ENCODE measurements around the gene THSD4.
A peak's percentile ranks its signal among the peaks of the same experiment; 100 is the strongest.

THSD4 gene

DNA sequence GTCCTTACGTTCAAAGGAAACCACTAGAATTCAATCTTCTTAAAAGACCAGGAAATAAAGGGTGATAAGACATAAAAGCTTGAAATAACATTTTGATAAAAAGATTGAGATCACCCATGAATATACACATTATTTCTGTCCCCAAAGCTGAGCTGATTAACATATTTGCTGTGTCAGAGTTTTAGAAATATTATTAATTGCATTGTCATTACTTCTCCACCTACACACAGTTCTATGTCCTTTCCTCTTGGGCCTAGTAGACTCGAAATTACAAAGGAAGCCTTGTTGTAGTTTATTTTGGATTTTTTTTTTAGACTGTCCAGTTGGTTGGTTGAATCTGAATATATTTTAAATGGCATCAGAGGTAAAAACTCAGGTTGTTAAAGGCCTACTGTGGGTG is 614.0 kb downstream of the THSD4 start:
- Histone ChIP-seq H3K4me2 (ENCODE audit: low read length) (no peak overlapping the region), H3K27me3 (ENCODE audit: low read depth, low read length) (no peaks in the 10 kb centered on the region), H2AFZ (ENCODE audit: low read depth, low read length) (no peak overlapping the region), H4K20me1 (ENCODE audit: insufficient read depth, low read length) (no peaks in the 10 kb centered on the region), H3K79me2 (ENCODE audit: low read length) (no peaks in the 10 kb centered on the region), H3K9me3 (ENCODE audit: insufficient read depth, low read length) (no peaks in the 10 kb centered on the region), H3K36me3 (replicated peaks; ENCODE audit: low read depth, low read length) (no peaks in the 10 kb centered on the region), H3K4me3 (ENCODE audit: low read length) (no peak overlapping the region), H3K4me1 (ENCODE audit: low read length) (no peaks in the 10 kb centered on the region), H3K9ac (ENCODE audit: low read length) (no peak overlapping the region), H3K27ac (ENCODE audit: low read length) (no peak overlapping the region)
- TF ChIP-seq EZH2phosphoT487 (IDR thresholded peaks at IDR 0.05; ENCODE audit: low read depth): no peak
- TF ChIP-seq, protein P1, sequence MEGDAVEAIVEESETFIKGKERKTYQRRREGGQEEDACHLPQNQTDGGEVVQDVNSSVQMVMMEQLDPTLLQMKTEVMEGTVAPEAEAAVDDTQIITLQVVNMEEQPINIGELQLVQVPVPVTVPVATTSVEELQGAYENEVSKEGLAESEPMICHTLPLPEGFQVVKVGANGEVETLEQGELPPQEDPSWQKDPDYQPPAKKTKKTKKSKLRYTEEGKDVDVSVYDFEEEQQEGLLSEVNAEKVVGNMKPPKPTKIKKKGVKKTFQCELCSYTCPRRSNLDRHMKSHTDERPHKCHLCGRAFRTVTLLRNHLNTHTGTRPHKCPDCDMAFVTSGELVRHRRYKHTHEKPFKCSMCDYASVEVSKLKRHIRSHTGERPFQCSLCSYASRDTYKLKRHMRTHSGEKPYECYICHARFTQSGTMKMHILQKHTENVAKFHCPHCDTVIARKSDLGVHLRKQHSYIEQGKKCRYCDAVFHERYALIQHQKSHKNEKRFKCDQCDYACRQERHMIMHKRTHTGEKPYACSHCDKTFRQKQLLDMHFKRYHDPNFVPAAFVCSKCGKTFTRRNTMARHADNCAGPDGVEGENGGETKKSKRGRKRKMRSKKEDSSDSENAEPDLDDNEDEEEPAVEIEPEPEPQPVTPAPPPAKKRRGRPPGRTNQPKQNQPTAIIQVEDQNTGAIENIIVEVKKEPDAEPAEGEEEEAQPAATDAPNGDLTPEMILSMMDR (IDR thresholded peaks at IDR 0.05; ENCODE audit: low read depth, low read length): no peak

DNA sequence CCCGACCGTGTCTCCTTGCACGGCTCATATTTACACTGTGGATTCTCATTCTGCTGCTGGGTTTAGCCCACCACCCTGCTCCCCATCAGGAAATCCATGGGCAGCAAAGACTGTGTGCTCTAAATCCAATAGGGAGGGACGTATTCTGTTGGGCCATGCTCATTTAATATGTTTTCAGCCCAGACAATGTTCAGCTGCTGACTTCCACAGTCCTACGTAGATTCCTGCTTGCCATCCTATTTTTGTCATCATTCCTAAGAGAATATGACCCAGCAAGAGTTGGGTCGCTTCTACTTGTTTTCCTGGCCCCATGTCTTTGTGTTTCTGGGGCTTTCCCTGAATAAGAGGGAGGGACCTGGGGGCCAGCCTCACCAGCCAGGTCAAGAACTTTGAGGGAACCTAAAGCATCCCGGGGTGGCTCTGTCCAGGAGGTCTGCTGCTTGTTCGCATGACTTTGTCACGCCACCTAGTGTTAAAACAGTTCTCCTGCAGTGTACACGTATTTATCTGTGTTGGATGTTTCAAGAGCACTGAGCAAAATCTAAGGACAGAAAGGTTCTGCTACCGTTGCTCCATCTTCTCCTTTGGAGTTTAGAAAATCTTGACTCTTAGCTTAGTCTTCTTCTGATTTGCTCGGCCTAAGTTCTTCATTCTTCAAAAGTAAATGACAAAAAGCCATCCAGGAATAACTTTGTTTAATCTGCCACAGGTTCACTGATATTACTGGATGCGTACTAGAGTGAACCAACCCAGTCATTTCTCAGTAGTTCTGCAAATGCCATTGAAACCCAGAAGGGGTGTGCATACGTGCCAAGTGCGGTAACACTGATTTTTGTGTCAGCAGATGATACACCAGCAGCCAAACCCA is 615.2 kb downstream of the THSD4 start:
- Histone ChIP-seq H3K79me2 (ENCODE audit: low read length) (no peaks in the 10 kb centered on the region), H3K36me3 (replicated peaks; ENCODE audit: low read depth, low read length) (no peaks in the 10 kb centered on the region), H3K27ac (ENCODE audit: low read length) (no peak overlapping the region), H3K9ac (ENCODE audit: low read length) (no peak overlapping the region), H2AFZ (ENCODE audit: low read depth, low read length) (no peak overlapping the region), H3K4me2 (ENCODE audit: low read length) (no peak overlapping the region), H4K20me1 (ENCODE audit: insufficient read depth, low read length) (no peaks in the 10 kb centered on the region), H3K27me3 (ENCODE audit: low read depth, low read length) (peaks cover 2% of the 10 kb centered on the region; the same call in 1 of the 2 replicates), H3K9me3 (ENCODE audit: insufficient read depth, low read length) (no peaks in the 10 kb centered on the region), H3K4me1 (ENCODE audit: low read length) (no peaks in the 10 kb centered on the region), H3K4me3 (ENCODE audit: low read length) (no peak overlapping the region)
- TF ChIP-seq EZH2phosphoT487 (IDR thresholded peaks at IDR 0.05; ENCODE audit: low read depth): no peak
- TF ChIP-seq, protein P1 (IDR thresholded peaks at IDR 0.05; ENCODE audit: low read depth, low read length): peak; percentile 97

DNA sequence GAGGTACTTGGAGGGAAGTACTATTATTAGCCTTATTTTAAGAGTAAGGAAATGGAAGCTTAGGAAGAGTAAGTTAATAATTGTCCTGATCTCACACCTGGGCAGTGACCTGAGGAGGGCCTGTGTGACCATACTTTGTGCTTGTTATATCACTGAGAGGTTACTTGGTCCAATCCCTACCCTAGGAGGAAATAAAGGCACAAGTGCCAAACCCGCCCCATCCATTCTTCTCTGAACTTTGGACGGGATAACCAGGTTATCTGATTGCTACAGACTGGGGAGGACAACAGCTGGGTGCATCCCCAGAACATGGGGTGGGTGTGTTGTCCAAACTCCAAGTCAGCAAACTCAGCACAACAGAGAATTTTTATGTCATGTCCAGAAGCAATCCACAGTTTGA is 617.4 kb downstream of the THSD4 start:
- Histone ChIP-seq H2AFZ (ENCODE audit: low read depth, low read length) (no peak overlapping the region), H4K20me1 (ENCODE audit: insufficient read depth, low read length) (no peaks in the 10 kb centered on the region), H3K4me3 (ENCODE audit: low read length) (no peak overlapping the region), H3K9ac (ENCODE audit: low read length) (no peak overlapping the region), H3K79me2 (ENCODE audit: low read length) (no peaks in the 10 kb centered on the region), H3K27me3 (ENCODE audit: low read depth, low read length) (peaks cover 23% of the 10 kb centered on the region), H3K4me2 (ENCODE audit: low read length) (no peak overlapping the region), H3K27ac (ENCODE audit: low read length) (no peak overlapping the region), H3K9me3 (ENCODE audit: insufficient read depth, low read length) (no peaks in the 10 kb centered on the region), H3K36me3 (replicated peaks; ENCODE audit: low read depth, low read length) (no peaks in the 10 kb centered on the region), H3K4me1 (ENCODE audit: low read length) (no peaks in the 10 kb centered on the region)
- no peak for TF ChIP-seq EZH2phosphoT487 (IDR thresholded peaks at IDR 0.05; ENCODE audit: low read depth)
- TF ChIP-seq, protein P1 (IDR thresholded peaks at IDR 0.05; ENCODE audit: low read depth, low read length): no peak

DNA sequence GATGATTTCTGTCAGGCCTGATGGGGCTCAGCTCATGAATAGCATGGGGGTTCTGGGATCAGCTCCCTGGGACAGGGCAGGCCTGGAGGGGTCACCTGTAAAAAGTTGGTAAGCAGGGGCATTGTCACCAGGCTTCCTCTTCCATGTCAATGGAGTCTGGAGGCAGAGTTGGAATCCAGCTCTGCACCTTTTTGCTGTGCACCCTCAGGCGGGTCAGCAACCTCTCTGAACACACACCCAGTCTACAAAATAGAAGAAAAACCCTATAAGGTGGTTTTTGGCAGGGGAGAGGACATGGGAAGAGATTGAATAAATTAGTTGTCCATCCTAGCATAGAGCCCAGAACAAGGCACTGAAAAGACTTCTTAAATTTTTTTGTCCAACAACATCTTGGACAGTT is 617.9 kb downstream of the THSD4 start:
- Histone ChIP-seq H3K9me3 (ENCODE audit: insufficient read depth, low read length) (no peaks in the 10 kb centered on the region), H4K20me1 (ENCODE audit: insufficient read depth, low read length) (no peaks in the 10 kb centered on the region), H2AFZ (ENCODE audit: low read depth, low read length) (no peak overlapping the region), H3K4me2 (ENCODE audit: low read length) (no peak overlapping the region), H3K27ac (ENCODE audit: low read length) (no peak overlapping the region), H3K27me3 (ENCODE audit: low read depth, low read length) (peaks cover 27% of the 10 kb centered on the region), H3K79me2 (ENCODE audit: low read length) (no peaks in the 10 kb centered on the region), H3K36me3 (replicated peaks; ENCODE audit: low read depth, low read length) (no peaks in the 10 kb centered on the region), H3K9ac (ENCODE audit: low read length) (no peak overlapping the region), H3K4me3 (ENCODE audit: low read length) (no peak overlapping the region), H3K4me1 (ENCODE audit: low read length) (no peaks in the 10 kb centered on the region)
- TF ChIP-seq, protein P1 (IDR thresholded peaks at IDR 0.05; ENCODE audit: low read depth, low read length): no peak
- TF ChIP-seq EZH2phosphoT487 (IDR thresholded peaks at IDR 0.05; ENCODE audit: low read depth): no peak

All from OCI-LY3 (cell line).